ENCODE measurements around the gene SSBP1. TPM values are rescaled to one million over a fixed set of nuclear protein-coding genes. Genes with fewer than 3 reads are reported as not detected.

Gene SSBP1
- total RNA-seq, 4 donors from 2014 or later: 12.9 to 83.8 (median 50.7) TPM

DNA sequence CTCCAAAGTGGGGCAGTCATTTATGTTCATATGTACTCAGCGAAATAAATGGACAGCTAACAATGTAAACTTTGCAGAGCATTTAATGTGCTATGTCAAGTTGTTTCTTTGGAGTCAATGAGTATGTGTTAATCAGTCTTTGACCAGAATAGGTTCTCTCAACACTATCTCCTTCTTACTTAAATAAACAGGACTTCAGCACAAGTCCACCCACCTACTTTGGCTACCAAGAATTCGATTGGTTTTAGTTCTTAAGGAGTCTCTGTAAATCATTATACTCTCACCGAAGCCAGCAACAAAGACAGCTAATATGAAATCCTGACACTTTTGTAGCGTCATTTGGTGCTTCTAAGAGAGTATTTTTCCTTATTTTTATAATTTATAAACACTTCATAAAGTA is 23.1 kb upstream of the SSBP1 start:
- intact Hi-C loops (cut with DNase I; ENCODE audit: low total_unique reads) (no loop called here), in situ Hi-C loops (cut with MboI; ENCODE audit: low pct_ligation_motif_present in 1 of 4, low pct_unique_long_range_greater_than_20kb in 1 of 4, low sequenced_read_pairs in 3 of 4) (no loop called here)
- Histone ChIP-seq H3K36me3 (no peaks in the 10 kb centered on the region), H3K27me3 (no peaks in the 10 kb centered on the region), H3K4me3 (no peak overlapping the region), H3K27ac (no peak overlapping the region), H3K4me1 (no peaks in the 10 kb centered on the region), H3K9me3 (no peaks in the 10 kb centered on the region)
- DNase-seq: no peak
- TF ChIP-seq, protein P1, sequence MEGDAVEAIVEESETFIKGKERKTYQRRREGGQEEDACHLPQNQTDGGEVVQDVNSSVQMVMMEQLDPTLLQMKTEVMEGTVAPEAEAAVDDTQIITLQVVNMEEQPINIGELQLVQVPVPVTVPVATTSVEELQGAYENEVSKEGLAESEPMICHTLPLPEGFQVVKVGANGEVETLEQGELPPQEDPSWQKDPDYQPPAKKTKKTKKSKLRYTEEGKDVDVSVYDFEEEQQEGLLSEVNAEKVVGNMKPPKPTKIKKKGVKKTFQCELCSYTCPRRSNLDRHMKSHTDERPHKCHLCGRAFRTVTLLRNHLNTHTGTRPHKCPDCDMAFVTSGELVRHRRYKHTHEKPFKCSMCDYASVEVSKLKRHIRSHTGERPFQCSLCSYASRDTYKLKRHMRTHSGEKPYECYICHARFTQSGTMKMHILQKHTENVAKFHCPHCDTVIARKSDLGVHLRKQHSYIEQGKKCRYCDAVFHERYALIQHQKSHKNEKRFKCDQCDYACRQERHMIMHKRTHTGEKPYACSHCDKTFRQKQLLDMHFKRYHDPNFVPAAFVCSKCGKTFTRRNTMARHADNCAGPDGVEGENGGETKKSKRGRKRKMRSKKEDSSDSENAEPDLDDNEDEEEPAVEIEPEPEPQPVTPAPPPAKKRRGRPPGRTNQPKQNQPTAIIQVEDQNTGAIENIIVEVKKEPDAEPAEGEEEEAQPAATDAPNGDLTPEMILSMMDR (IDR thresholded peaks at IDR 0.05): no peak
- TF ChIP-seq EP300 (IDR thresholded peaks at IDR 0.05; ENCODE audit: low read depth) (no peak), POLR2AphosphoS5 (IDR thresholded peaks at IDR 0.05) (no peak), POLR2A (IDR thresholded peaks at IDR 0.05) (no peak)
- 47 to 67% methylated on average over 4 of the region's 4 CpGs for WGBS, 2 donors (ENCODE audit: low coverage in 1 of 2)

DNA sequence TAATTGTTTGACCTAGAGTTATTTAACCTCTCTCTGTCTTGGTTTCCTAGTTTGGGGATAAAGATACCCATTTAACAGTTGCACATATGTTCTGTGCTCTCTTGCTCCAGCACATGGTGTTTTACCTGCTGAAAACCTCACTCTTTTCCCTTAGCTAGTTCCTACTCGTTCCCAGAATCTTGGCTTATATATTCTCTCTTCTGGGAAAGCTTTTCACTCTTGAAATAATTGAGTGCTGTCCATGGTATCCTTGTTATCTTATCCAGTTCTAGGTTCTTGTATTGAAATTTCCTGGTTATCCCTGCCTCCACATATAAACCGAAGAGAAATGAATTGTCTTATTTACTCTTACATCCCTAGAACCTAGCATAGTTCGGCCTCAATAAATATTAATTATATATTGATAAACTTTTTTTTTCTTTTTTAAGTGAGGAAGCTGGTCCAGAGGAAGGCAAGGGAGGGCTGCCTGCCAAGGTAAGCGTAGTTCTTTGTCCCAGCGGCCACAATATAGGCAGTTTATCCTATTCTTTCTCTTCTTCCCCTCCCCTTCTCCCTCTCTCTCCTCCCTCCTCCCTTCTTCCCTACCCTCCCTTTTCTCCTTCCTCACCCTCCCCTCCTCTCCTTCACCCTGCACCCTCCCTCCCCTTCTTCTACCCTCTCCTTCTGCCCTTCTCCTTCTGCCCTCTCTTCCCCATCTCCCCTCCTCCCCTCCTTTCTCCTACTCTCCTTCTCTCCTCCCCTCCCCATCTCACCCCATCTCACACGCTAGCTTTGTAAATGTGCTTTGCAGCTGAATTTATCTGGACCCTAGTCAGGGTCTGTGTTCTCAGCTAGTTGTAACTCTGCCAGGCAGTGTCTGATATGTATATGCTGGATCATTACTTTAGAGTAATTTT is 22.1 kb upstream of the SSBP1 start:
- no peak overlapping the region for H3K27ac ChIP-seq
- intact Hi-C loops (cut with DNase I; ENCODE audit: low total_unique reads) (no loop called here), in situ Hi-C loops (cut with MboI; ENCODE audit: low pct_ligation_motif_present in 1 of 4, low pct_unique_long_range_greater_than_20kb in 1 of 4, low sequenced_read_pairs in 3 of 4) (no loop called here)
- no peaks in the 10 kb centered on the region for H3K9me3 ChIP-seq
- DNase-seq: no peak
- no peaks in the 10 kb centered on the region for H3K27me3 ChIP-seq
- TF ChIP-seq EP300 (IDR thresholded peaks at IDR 0.05; ENCODE audit: low read depth) (no peak), POLR2AphosphoS5 (IDR thresholded peaks at IDR 0.05) (no peak), POLR2A (IDR thresholded peaks at IDR 0.05) (no peak)
- TF ChIP-seq, protein P1 (IDR thresholded peaks at IDR 0.05): no peak
- H3K4me3 ChIP-seq: no peak overlapping the region
- no peaks in the 10 kb centered on the region for H3K4me1 ChIP-seq
- WGBS, 2 donors (ENCODE audit: low coverage in 1 of 2): 77 to 83% methylated on average over 4 to 6 of the region's 6 CpGs
- H3K36me3 ChIP-seq: no peaks in the 10 kb centered on the region

DNA sequence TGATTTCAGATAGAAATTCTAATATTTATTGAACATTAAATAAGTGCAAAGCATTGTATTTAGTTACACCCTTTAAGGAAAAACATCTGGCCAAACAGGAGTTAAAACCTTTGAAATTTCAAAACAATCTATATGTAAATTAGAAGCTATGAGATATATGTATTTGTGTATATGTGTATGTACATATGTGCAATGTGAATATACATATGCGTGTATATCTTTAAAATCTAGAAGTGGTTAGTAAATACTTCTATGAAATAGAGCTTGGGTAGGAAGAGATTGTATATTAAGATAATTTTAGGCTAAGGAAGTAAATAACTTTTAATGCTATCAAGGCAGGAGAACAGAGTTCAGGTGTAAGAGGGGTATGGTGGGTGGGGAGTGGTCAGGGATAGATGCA is 20.7 kb upstream of the SSBP1 start:
- H3K4me1 ChIP-seq: no peaks in the 10 kb centered on the region
- no peaks in the 10 kb centered on the region for H3K36me3 ChIP-seq
- in situ Hi-C loops (cut with MboI; ENCODE audit: low pct_ligation_motif_present in 1 of 4, low pct_unique_long_range_greater_than_20kb in 1 of 4, low sequenced_read_pairs in 3 of 4): no loop called here
- TF ChIP-seq, protein P1 (IDR thresholded peaks at IDR 0.05): no peak
- no peak for TF ChIP-seq EP300 (IDR thresholded peaks at IDR 0.05; ENCODE audit: low read depth)
- TF ChIP-seq POLR2AphosphoS5 (IDR thresholded peaks at IDR 0.05): no peak
- TF ChIP-seq POLR2A (IDR thresholded peaks at IDR 0.05): no peak
- no peaks in the 10 kb centered on the region for H3K27me3 ChIP-seq
- no peak overlapping the region for H3K27ac ChIP-seq
- no peaks in the 10 kb centered on the region for H3K9me3 ChIP-seq
- 94 to 100% methylated on average over 1 of the region's 1 CpG for WGBS, 2 donors (ENCODE audit: low coverage in 1 of 2)
- no peak overlapping the region for H3K4me3 ChIP-seq
- no peak for DNase-seq
- intact Hi-C loops (cut with DNase I; ENCODE audit: low total_unique reads): no loop called here

DNA sequence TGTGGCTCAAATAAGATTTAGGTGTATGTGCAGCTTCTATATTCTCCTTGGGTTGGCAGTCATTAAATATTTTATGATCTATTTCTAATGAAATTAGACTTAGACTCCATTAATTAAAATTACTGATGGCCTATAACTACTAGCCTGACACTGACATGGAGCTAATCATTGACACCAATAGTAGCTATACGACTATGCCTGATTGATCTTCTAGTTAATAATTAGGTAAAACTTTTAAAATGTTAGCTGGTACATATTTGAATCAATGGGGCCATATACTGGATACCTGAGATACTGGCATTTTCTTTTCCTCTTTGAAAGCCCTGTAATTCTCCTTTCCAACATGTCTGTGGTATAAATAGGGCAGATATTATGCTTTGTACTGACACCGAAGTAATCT is 15.6 kb upstream of the SSBP1 start:
- Histone ChIP-seq H3K4me1 (no peaks in the 10 kb centered on the region), H3K4me3 (no peak overlapping the region), H3K36me3 (no peaks in the 10 kb centered on the region), H3K9me3 (no peaks in the 10 kb centered on the region), H3K27ac (no peak overlapping the region), H3K27me3 (no peaks in the 10 kb centered on the region)
- 70 to 90% methylated on average over 1 to 2 of the region's 2 CpGs for WGBS, 2 donors (ENCODE audit: low coverage in 1 of 2)
- intact Hi-C loops (cut with DNase I; ENCODE audit: low total_unique reads): no loop called here
- in situ Hi-C loops (cut with MboI; ENCODE audit: low pct_ligation_motif_present in 1 of 4, low pct_unique_long_range_greater_than_20kb in 1 of 4, low sequenced_read_pairs in 3 of 4): no loop called here
- DNase-seq: no peak
- TF ChIP-seq POLR2A (IDR thresholded peaks at IDR 0.05) (no peak), POLR2AphosphoS5 (IDR thresholded peaks at IDR 0.05) (no peak), EP300 (IDR thresholded peaks at IDR 0.05; ENCODE audit: low read depth) (no peak)
- TF ChIP-seq, protein P1 (IDR thresholded peaks at IDR 0.05): no peak

Measured in transverse colon (tissue), 4 donors.